ENCODE results near the gene LRRC71.

- no peak for TF ChIP-seq CTCF (IDR thresholded peaks at IDR 0.05)
- no peak for TF ChIP-seq EZH2 (IDR thresholded peaks at IDR 0.05)
- TF ChIP-seq EZH2phosphoT487 (IDR thresholded peaks at IDR 0.05), result no peak
Observed at GRCh38 chr1:156928043-156928602, 7.7 kb downstream of the LRRC71 start.
